HG02588 (cell line): ENCODE measurements around the gene KPTN.

ENCODE experiments used
- ATAC-seq: cut with Tn5 transposase; IDR thresholded peaks from one replicate; pipeline ENCODE4 v1.9.1; 2021; ENCODE audit warnings: mild to moderate bottlenecking, moderate library complexity; ENCODE audit not compliant: unreplicated experiment

KPTN gene

GRCh38 chr19:47470447-47471195, 13.4 kb downstream of the KPTN start:
- no peak for ATAC-seq

DNA sequence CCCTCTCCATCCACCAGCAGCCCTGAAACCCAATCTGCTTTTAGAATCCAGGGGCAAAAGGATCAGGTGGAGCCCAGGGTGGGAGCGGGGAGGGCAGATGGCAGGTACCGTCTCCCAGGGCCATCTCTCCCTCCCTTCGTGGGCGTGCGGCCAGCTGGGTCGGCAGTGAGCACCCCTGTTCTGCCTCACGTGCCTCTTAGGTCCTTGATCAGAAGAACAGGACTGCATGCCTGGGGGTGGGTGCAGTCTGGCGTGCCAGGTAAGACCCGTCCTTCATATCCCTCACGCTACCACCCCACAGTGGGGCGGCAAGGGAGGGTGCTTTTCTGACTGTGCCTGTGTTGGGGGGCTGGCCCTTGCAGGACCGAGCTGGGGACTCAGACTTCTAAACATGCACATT, 14.3 kb downstream of the KPTN start:
- ATAC-seq = no peak

- no peak for ATAC-seq
Observed at GRCh38 chr19:47469363-47469700, 14.7 kb downstream of the KPTN start.

- no peak for ATAC-seq
Observed at GRCh38 chr19:47467914-47468313, 16.1 kb downstream of the KPTN start.

GRCh38 chr19:47465957-47466356, 18.1 kb downstream of the KPTN start:
- ATAC-seq = no peak

DNA sequence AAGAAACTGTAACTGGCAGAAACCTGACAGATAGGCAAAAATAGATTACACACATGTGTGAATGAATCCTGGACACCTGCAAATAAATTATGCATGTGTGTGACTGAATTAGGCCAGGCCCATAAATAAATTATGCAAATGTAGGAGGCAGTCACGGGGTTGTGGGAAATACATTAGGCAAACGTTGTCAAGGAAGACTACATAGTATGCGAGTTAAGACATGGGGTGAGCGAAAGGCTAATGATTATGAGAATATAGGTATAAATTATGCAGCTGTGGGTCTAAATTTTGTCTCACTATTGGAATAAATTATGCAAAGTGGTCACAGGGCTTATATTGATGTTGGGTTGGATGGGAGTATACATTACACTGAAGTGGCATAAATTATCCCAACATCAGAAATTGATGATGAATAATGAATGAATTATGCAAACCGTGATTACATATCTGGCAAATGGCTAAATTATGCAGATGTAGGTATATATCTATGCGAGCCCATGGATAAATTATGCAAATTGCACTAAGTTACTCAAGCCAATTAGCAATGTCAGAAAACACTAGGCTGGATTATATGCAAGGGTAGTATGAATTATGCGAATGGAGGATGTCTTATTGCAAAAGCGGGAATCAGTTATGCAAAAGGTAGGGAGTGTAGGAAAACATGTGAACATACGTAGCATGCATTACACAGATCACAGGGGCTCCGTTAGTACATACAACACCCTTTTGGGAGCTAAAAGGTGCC, 19.2 kb downstream of the KPTN start:
- ATAC-seq = no peak

DNA sequence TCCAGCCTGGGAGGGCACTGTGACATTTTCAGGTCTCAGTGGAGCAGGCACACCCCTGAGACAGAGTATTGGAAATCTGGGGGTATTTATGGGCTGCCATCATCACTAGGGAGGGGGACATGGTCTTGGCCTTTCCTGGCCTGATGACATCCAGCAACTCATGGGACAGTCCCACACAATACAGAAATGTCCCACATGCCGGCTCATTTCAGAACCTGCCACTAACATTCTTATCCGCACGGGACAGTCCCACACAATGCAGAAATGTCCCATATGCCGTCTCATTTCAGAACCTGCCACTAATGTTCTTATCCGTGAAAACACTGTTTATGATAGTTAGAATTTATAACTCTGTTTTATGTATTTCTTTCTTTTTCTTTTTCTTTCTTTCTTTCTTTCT, 22.1 kb downstream of the KPTN start:
- ATAC-seq = no peak

DNA sequence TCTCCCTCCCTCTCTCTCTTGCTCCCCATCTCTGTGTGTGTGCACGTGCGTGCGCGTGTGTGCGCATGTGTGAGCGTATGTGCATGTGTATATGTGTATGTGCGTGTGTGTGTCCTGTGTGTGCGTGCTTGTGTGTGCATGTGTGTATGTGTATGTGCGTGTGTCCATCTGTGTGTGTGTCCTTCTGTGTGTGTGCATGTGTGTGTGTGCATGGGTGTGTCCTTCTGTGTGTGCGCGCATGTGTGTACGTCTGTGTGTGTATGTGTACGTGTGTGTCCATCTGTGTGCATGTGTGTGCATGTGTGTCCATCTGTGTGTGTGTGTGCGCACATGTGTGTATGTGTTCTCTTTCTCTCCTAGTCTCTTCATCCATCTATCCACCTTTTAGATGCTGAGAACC, 24.5 kb downstream of the KPTN start:
- ATAC-seq = no peak

- ATAC-seq = no peak
Observed at GRCh38 chr19:47458672-47459071, 25.3 kb downstream of the KPTN start.

DNA sequence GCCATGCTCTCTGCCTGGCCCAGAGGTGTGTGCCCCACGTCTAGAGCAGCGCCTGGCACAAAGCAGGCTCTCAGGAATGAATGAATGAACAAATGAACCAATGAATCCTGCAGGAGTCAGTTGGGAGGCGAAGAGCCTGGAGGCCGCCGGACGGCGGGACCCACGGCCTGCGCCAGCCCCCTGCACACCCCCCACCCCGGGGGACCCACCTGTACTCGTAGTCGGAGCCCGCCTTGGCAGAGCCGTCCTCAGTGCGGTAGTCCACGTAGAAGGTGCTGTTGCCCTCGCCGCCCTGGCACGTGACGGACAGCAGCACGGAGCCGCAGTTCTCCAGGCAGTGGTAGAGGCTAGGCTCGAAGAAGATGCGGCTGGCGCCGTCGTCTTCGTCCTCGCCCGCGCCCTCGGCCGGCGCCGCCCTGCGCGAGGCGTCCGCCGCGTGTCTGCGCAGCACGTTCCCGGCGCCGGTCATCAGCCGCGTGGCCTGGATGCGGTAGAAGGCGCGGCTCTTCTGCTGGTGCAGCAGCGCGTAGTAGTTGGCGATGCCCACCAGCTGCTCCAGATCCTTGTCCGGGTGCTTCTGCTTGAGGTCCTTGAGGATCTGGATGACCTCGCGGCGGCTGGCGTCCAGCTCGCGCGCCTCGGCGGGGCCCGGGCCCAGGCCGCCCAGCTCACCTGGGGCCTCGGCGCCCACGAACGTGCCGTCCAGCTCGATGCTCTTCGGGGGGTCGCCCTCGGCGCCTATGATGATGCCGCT, 27.1 kb downstream of the KPTN start:
- ATAC-seq = no peak

DNA sequence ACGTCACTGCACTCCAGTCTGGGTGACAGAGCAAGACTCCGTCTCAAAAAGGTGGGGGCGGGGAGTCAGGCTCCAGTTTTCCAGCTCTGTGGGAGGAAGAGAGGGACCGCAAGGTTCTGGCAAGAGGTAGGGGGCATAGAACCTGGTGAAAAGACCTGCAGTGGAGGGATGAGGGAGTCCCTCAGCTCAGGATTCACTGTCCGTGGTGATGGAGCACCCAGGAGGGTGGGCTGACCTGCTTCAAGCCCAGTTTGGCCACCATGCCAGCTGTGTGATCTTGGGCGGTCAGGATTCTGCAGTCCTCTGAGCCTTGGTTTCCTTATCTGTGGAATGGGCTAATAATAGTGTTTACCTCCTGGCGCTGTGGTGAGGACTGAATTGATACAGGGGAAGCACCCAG, 33.5 kb downstream of the KPTN start:
- no peak for ATAC-seq

DNA sequence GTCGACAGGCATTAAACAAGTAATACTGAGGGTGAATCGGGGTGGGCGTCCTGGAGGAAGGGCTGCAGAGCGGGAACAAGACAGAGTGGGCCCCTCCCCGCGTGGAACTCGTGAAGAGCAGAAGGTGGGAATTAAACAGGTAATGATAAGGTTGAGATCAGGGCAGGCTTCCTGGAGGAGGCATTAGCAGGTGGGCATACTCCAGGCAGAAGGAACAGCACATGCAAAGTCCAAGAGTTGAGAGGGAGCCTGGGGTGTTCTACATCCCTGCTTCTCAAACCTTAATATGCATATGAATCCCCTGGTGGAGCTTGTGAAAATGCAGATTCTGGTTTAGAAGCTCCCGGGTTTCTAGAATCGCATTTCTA, 35.7 kb downstream of the KPTN start:
- ATAC-seq = no peak

DNA sequence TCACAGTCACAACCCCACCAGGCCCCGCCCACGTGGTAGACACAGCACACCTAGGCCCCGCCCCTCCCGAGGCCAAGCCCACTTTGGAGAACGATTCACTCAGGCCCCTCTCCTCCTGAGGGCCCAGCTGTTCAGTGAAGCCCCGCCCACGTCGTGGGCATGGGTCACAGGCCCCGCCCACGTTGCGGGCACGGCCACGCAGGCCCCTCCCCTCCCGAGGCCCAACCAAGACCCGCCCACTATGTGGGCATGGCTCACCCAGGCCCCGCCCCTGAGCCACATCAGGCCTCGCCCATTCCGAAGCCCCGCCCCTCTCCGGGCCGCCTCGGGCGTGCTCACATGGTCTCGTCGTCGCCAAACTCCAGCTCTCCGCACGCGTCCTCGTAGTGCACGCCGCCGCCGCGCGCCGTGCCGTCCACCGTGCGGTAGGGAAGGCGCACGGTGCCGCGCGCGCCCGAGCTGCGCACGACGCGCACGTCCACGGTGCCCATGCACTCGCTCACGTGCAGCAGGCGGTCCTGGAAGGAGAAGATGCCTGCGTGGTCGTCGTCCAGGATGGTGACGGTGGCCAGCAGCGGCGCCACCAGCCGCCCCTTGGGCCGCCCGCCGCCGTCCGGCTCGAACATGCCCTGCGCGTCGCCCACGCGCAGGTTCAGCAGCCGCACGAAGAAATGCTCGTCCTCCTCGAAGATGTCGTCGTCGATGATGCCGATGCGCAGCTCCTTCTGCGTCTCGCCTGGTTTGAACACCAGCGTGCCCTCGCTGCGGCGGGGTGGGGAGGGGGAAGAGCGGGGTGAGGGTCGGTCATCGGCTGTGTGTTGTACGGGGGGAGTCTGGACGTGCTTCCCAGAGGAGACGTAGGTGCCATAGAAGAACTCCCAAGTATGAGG, 36.3 kb downstream of the KPTN start:
- ATAC-seq = no peak

GRCh38 chr19:47446534-47447469, 37.2 kb downstream of the KPTN start:
- no peak for ATAC-seq

GRCh38 chr19:47445937-47446402, 38.0 kb downstream of the KPTN start:
- no peak for ATAC-seq

GRCh38 chr19:47445527-47445926, 38.5 kb downstream of the KPTN start:
- ATAC-seq = no peak

- ATAC-seq = no peak
Observed at GRCh38 chr19:47444388-47444821, 39.6 kb downstream of the KPTN start.

GRCh38 chr19:47443331-47443730, 40.7 kb downstream of the KPTN start:
- ATAC-seq = no peak

DNA sequence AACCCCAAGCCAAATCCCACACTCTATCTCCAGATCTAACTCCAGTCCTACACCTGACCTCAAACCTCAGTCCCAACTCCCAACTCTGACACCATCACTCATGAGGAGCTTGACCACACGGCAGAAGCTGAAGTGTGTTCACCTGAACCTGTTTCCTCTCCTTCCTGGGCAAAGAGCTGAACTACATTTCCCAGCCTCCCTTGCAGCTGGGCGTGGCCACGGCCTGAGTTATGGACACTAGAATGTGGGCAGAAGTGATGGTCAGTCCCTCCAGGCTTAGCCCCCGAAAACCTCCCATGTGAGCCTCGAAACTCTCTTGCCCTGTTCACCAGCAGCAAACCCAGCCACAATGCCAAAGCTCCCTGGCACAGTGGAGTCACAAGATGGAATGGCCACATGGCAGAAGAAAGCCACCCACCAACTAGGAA, 45.2 kb downstream of the KPTN start:
- ATAC-seq = no peak

- no peak for ATAC-seq
Observed at GRCh38 chr19:47437500-47437899, 46.5 kb downstream of the KPTN start.
